Stimulated activated CD4-positive, alpha-beta T cell treated with anti-CD3 and anti-CD28 coated beads, Interleukin-12 subunit alpha, Interleukin-12 subunit beta, amount 100 ng/mL, for 48 hours (primary cell): ENCODE results near the gene RIMKLA.

Source experiments
- DNase-seq, 3 donors: peaks; one replicate each; pipeline ENCODE4 v3.0.0-alpha.2; 2020; ENCODE audit warnings: low read depth in 2 of 3, low spot score in 1 of 3

Gene RIMKLA, protein sequence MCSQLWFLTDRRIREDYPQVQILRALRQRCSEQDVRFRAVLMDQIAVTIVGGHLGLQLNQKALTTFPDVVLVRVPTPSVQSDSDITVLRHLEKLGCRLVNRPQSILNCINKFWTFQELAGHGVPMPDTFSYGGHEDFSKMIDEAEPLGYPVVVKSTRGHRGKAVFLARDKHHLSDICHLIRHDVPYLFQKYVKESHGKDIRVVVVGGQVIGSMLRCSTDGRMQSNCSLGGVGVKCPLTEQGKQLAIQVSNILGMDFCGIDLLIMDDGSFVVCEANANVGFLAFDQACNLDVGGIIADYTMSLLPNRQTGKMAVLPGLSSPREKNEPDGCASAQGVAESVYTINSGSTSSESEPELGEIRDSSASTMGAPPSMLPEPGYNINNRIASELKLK

GRCh38 chr1:42380586-42381279 is at the start of gene RIMKLA:
Gene RIMKLA (plus strand): TSS chr1:42380792. CDS start chr1:42380935, 143 bp downstream.
- peak in 2 of 3 donors; percentile 25 to 47 for DNase-seq

GRCh38 chr1:42332877-42333276 is 47.7 kb upstream of the RIMKLA start:
- DNase-seq, result no peak

DNA sequence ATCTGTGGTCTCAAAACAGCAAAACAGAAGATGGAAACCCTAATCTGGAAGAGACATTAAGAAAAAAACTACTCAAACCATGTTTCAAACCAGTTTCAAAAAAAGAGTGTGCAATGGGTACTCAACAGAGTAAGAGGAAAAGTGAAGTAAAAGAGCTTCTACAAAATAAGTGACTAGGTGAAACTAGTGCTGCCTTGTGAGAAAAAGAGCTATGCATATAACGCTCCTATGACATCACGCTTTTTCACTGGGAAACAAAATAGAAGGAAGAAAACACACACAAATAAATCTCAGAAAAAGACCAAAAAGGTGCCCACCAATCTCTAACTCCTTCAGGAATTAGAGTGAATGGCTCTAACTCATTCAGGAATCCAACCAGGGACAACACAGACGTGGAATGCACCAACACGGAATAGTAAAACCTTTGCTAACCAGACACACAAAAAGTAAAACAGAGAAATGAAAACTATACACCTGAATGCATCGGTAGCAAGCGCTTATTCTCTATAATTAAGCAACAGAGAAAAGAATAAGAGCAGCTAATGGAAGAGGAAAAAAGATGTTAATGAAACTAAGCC is 46.8 kb upstream of the RIMKLA start:
- DNase-seq, result no peak

GRCh38 chr1:42334240-42335049 is 46.1 kb upstream of the RIMKLA start:
- peak in 2 of 3 donors; percentile 20 to 34 for DNase-seq

DNA sequence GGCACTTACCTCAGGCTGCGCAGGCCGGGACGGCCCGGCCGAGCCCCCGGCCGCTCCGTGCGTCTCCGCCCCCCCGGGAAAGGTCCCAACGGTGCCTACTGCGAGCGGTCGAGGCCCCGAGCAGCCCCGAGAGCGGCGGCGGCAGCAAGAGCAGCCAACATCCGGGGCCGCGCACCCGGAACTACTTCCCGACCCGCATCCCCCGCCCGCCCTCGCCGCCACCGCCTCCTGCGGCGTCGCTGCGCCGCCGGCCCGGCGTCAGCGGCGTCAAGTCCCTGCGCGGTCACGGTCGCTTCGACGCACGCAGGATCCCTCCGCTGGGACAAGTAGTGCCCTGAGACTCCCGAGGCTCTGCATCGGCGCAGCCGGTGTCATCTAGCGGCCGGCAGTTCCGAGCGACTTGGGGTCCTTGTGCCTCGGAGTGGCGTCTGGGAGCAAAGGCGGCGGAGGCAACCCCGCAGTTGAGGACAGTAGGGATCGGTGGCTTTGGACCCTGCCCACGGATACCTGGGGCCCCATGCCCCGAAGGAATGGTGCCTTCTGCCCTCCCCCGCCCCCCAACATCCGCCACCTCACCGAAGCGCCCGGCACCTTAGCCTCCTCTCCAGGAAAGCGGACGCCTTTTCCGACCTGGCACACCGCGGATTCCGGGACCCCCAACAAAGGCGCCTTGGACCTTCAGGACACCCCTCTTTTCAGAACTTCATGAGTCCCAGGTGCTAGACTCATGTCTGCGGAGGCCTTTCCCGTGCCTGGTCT is 45.4 kb upstream of the RIMKLA start, which contains the start of gene FOXJ3:
Gene FOXJ3, minus strand, starts transcription at position 186 of the 759 bp plus-strand sequence. CDS start 24,142 bp downstream, outside the sequence.
- DNase-seq, result peak; percentile 82 to 92 (median 91)

- DNase-seq, result no peak
These were observed 44.6 kb upstream of the RIMKLA start for GRCh38 chr1:42335809-42336518.

GRCh38 chr1:42336978-42337377 is 43.6 kb upstream of the RIMKLA start:
- DNase-seq, result no peak

GRCh38 chr1:42340093-42340492 is 40.5 kb upstream of the RIMKLA start:
- no peak for DNase-seq

- no peak for DNase-seq
These were observed 39.7 kb upstream of the RIMKLA start for GRCh38 chr1:42340901-42341300.

GRCh38 chr1:42343049-42343448 is 37.5 kb upstream of the RIMKLA start:
- DNase-seq, result no peak

DNA sequence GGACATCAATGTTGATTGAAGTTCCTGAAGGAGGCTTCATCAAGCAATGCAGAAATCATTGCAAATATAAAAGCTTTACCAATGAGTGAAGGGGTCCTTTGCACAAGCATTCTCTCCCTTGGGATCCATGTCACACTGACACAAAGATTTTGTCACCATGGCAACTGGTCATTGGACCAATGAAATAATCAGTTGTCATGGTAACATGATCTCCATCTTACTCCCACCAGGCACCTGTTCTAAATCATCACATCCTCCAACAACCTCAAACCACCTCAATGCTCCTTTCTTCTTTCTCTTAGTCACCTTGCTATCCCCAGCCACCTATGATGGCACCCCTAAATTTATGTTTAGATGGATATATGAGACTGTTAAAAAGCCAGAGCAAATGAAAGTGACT is 32.1 kb upstream of the RIMKLA start:
- no peak for DNase-seq

DNA sequence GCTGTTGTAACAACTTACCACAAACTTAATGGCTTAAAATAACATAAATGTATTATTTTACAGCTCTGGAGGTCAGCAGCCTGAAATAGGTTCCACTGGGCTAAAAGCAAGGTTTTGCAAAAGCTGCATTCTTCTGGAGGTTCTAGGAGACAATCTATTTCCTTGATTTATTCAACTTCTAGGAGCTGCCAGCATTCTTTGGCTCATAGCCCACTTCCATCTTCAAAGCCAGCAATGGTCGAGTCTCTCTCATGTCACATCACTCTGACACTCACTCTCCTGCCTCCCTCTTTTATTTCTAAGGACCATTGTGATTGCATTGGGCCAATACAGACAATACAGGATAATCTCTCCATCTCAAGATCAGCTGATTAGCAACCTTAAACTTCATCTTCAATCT is 30.5 kb upstream of the RIMKLA start:
- DNase-seq, result no peak

- no peak for DNase-seq
These were observed 21.8 kb upstream of the RIMKLA start for GRCh38 chr1:42358791-42359190.

DNA sequence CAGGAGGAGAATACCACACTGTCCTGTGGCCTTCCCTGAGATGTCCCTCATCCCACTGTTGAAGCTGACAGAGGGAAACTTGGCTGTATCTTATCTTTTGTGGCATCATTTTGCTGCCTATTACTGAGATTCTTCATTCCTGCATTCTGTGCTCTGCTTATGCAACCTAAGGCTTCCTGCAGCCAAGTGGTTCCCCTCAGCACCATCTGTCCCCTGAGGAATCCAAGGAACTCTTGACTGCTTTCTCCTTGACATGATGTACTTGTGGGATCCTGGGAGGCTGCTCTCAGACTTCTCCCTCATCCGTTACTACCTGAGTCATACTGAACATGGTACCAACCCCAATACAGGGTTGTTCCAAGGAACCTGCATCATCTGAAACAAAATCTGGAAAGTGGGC is 21.1 kb upstream of the RIMKLA start:
- no peak for DNase-seq

- DNase-seq, result no peak
These were observed 16.5 kb upstream of the RIMKLA start for GRCh38 chr1:42364089-42364488.

- no peak for DNase-seq
These were observed 16.1 kb upstream of the RIMKLA start for GRCh38 chr1:42364542-42364941.

- no peak for DNase-seq
These were observed 15.5 kb upstream of the RIMKLA start for GRCh38 chr1:42365118-42365517.

DNA sequence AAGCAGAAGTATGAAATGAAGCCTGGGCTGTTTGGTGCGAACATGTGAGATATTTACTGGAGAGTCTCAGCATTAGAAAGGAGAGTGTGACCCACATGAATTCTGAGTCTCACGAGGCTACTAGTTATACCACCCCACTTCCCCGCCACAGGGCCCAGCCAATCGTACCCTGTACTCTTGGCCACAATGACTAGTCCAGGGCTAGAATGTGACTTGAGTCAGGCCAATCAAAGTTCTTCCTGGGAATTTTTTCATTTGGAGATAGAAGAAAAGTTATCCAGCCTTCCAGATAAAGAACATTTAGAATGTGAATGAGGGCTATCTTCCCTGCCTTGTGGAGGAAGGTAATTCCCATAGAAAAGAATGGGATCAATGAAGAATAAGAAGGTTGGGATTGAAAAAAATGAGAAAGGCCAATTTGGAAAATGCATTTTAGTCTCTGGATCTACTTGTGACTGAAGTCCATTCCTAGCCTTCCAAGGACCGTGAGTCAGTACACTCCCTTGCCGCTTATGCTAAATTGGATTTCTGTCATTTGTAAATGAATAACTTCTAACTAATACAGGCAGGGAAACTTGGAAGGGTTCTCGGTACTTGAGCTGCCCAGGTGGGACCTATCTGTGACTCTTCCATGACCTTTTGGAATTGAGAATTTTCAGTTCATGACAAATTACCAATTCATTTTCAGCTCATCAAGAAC is 12.3 kb upstream of the RIMKLA start:
- no peak for DNase-seq

- DNase-seq, result no peak
These were observed 11.1 kb upstream of the RIMKLA start for GRCh38 chr1:42369471-42369870.
